K562 (cell line): ENCODE measurements around the gene VPS13C. TPM values are rescaled to one million over a fixed set of nuclear protein-coding genes. Genes with fewer than 3 reads are reported as not detected.
A peak's percentile ranks its signal among the peaks of the same experiment; 100 is the strongest.

Experiments
- ATAC-seq: fragments of 200-7000 bp; cut with Tn5 transposase; 3 replicates; pipeline ENCODE4 v1.9.1; 2020; ENCODE audit warnings: moderate library complexity
- BruUV-seq: library from RNA; stranded (reverse); fragments of 400-500 nt; replicated peaks from 2 replicates; lab custom pipeline; 2021; lab: Mats Ljungman, UMichigan
- CTCF ChIA-PET: fragments of 300-600 bp; formaldehyde crosslinking; extraction: SDS; loops from one replicate; lab custom pipeline; 2021; ENCODE audit warnings: low intra/inter-chr PET ratio; lab: Yijun Ruan, JAX
- POLR2A ChIA-PET: fragments of 300-600, 350-650 bp; sonication (Branson Sonifier 250); formaldehyde crosslinking; extraction: SDS; loops from one replicate; lab custom pipeline; 2021; ENCODE audit warnings: antibody characterized with exemption, inconsistent platforms; lab: Yijun Ruan, JAX
- DNase-seq, 4 experiments: peaks; one replicate each; pipeline versions ENCODE4 v3.0.0 to v3.0.0-alpha.2; 2011 to 2018; ENCODE audit warnings: low spot score in 3 of 4, mixed read lengths in 3 of 4; ENCODE audit errors: extremely low read depth in 1 of 4
- FAIRE-seq: peaks from 2 replicates; lab custom pipeline; 2011; peaks lifted over from hg19 to GRCh38; lab: Jason Lieb, UNC
- H2AFZ ChIP-seq: 2 replicates; pipeline ENCODE4 v1.6.0; 2011; ENCODE audit warnings: low read depth, low read length, control low read depth, inconsistent platforms
- H3K27ac ChIP-seq: fragments of 200-600 bp; 3 replicates; pipeline ENCODE4 v1.8.0; 2011; ENCODE audit warnings: low read depth, mild to moderate bottlenecking, control low read depth, inconsistent platforms, low read length, moderate library complexity, mixed read lengths; ENCODE audit errors: extremely low read depth
- H3K27me3 ChIP-seq, 2 experiments: fragments of 300-600 bp in 1 of 2; 2 replicates in 1 of 2; 3 replicates in 1 of 2; pipeline versions ENCODE4 v1.6.0 to v1.8.0; 2011; ENCODE audit warnings: inconsistent platforms in 2 of 2, low read length in 2 of 2, mild to moderate bottlenecking in 1 of 2, mixed read lengths in 1 of 2, moderate library complexity in 1 of 2; ENCODE audit not compliant: control insufficient read depth in 2 of 2, insufficient read depth in 2 of 2
- H3K36me3 ChIP-seq: fragments of 300-600 bp; 3 replicates; pipeline ENCODE4 v1.8.0; 2011; ENCODE audit warnings: mild to moderate bottlenecking, low read length, inconsistent platforms; ENCODE audit not compliant: control insufficient read depth, insufficient read depth
- H3K4me1 ChIP-seq, 2 experiments: fragments of 200-600 bp in 1 of 2; replicated peaks in 1 of 2; 2 replicates in 1 of 2; 3 replicates in 1 of 2; pipeline versions ENCODE4 v1.5.1 to v1.8.0; 2011; ENCODE audit warnings: inconsistent platforms in 2 of 2, low read length in 2 of 2, mild to moderate bottlenecking in 1 of 2, mixed read lengths in 1 of 2, moderate library complexity in 1 of 2; ENCODE audit not compliant: control insufficient read depth in 2 of 2, insufficient read depth in 2 of 2
- H3K4me2 ChIP-seq: 2 replicates; pipeline ENCODE4 v1.6.1; 2011; ENCODE audit warnings: low read length, control low read depth, inconsistent platforms, mixed read lengths; ENCODE audit not compliant: insufficient read depth
- H3K4me3 ChIP-seq: fragments of 200-600 bp; sonication (generic), shearing (Covaris generic); 2 replicates; pipeline ENCODE4 v1.5.1; 2016; ENCODE audit warnings: control low read depth, inconsistent platforms
- H3K79me2 ChIP-seq: fragments of 200-600 bp; 3 replicates; pipeline ENCODE4 v1.8.0; 2011; ENCODE audit warnings: low read length, inconsistent platforms; ENCODE audit not compliant: control insufficient read depth, insufficient read depth
- H3K9ac ChIP-seq, 2 experiments: 2 replicates each; pipeline versions ENCODE4 v1.6.0 to v1.6.1; 2011; ENCODE audit warnings: low read depth in 2 of 2, low read length in 2 of 2, control low read depth in 1 of 2, inconsistent platforms in 1 of 2, mild to moderate bottlenecking in 1 of 2, mixed read lengths in 1 of 2; ENCODE audit not compliant: insufficient read depth in 1 of 2
- H3K9me1 ChIP-seq: one replicate; pipeline ENCODE4 v1.6.0; 2011; ENCODE audit warnings: inconsistent platforms, mild to moderate bottlenecking, low read length, moderate library complexity; ENCODE audit not compliant: control insufficient read depth, insufficient read depth
- H3K9me3 ChIP-seq: replicated peaks from 2 replicates; pipeline ENCODE4 v1.5.1; 2011; ENCODE audit warnings: low read depth, low read length, inconsistent platforms; ENCODE audit not compliant: control insufficient read depth, insufficient read depth
- H4K20me1 ChIP-seq: replicated peaks from 2 replicates; pipeline ENCODE4 v1.6.1; 2011; ENCODE audit warnings: low read length, inconsistent platforms, mixed read lengths; ENCODE audit not compliant: control insufficient read depth, insufficient read depth
- CHD2 ChIP-seq: IDR thresholded peaks from 2 replicates; pipeline ENCODE4 v1.6.1; 2011; ENCODE audit warnings: low read depth, low read length
- EGR1 ChIP-seq: fragments of 450-650 bp; conservative IDR thresholded peaks from 2 replicates; pipeline ENCODE4 v1.6.1; 2017; ENCODE audit warnings: mild to moderate bottlenecking
- FOXK2 ChIP-seq, 2 experiments: fragments of 450-650 bp; IDR thresholded peaks in 1 of 2; conservative IDR thresholded peaks in 1 of 2; 2 replicates each; pipeline ENCODE4 v1.6.1; 2016; ENCODE audit warnings: low read depth in 2 of 2, mild to moderate bottlenecking in 1 of 2
- HMG20A ChIP-seq: fragments of 450-650 bp; formaldehyde crosslinking; conservative IDR thresholded peaks from 2 replicates; pipeline ENCODE4 v1.4.0; 2020; ENCODE audit warnings: mild to moderate bottlenecking, mixed read lengths
- NFATC3 ChIP-seq: fragments of 450-650 bp; IDR thresholded peaks from 2 replicates; pipeline ENCODE4 v1.6.1; 2017; ENCODE audit warnings: mild to moderate bottlenecking
- PKNOX1 ChIP-seq: fragments of 450-650 bp; IDR thresholded peaks from 2 replicates; pipeline ENCODE4 v1.6.1; 2016
- RAD21 ChIP-seq, 2 experiments: fragments of 250-450 bp in 1 of 2; fragments of 450-650 bp in 1 of 2; sonication (Bioruptor Pico) in 1 of 2; formaldehyde crosslinking in 1 of 2; IDR thresholded peaks in 1 of 2; conservative IDR thresholded peaks in 1 of 2; 2 replicates each; pipeline versions ENCODE4 v1.4.0 to v1.8.0; 2020 to 2022; ENCODE audit warnings: mild to moderate bottlenecking in 2 of 2, moderate library complexity in 1 of 2
- RFX5 ChIP-seq: IDR thresholded peaks from 2 replicates; pipeline ENCODE4 v1.6.1; 2011; ENCODE audit warnings: low read depth, mild to moderate bottlenecking, improper control_type of control experiment, low read length
- SIX5 ChIP-seq, 2 experiments: IDR thresholded peaks; 2 replicates each; pipeline ENCODE4 v1.6.1; 2011; ENCODE audit warnings: low read length in 2 of 2, borderline replicate concordance in 1 of 2, low read depth in 1 of 2, mild to moderate bottlenecking in 1 of 2, moderate library complexity in 1 of 2; ENCODE audit not compliant: insufficient read depth in 1 of 2
- SMC3 ChIP-seq: conservative IDR thresholded peaks from 2 replicates; pipeline ENCODE4 v1.6.1; 2011; ENCODE audit warnings: low read depth, low read length, improper control_type of control experiment; ENCODE audit not compliant: insufficient read depth
- SNAPC5 ChIP-seq: fragments of 250-450 bp; sonication (Bioruptor Pico); IDR thresholded peaks from 2 replicates; pipeline ENCODE4 v1.8.0; 2021; ENCODE audit warnings: moderate library complexity, mild to moderate bottlenecking, inconsistent platforms
- SPI1 ChIP-seq: IDR thresholded peaks from 2 replicates; pipeline ENCODE4 v1.6.1; 2011; ENCODE audit warnings: low read depth, low read length, control low read depth, borderline replicate concordance
- STAT6 ChIP-seq: sonication (generic); formaldehyde crosslinking; IDR thresholded peaks from 2 replicates; pipeline ENCODE4 v1.8.1; 2023; ENCODE audit warnings: mild to moderate bottlenecking, missing genetic modification reagents
- TEAD2 ChIP-seq: fragments of 450-650 bp; IDR thresholded peaks from 2 replicates; pipeline ENCODE4 v1.6.1; 2016; ENCODE audit warnings: missing genetic modification characterization, control low read depth, missing compliant biosample characterization
- YBX1 ChIP-seq: fragments of 450-650 bp; IDR thresholded peaks from 2 replicates; pipeline ENCODE4 v1.7.1; 2016; ENCODE audit warnings: mild to moderate bottlenecking
- WGBS: fragments of 100-300 bp; shearing (Covaris generic); methylation state at CpG from one replicate; pipeline ENCODE4 v1.1.6; 2016; ENCODE audit warnings: low coverage, mixed read lengths; ENCODE audit not compliant: insufficient coverage; ENCODE audit errors: missing lambda C conversion rate; 5-methylcytosine and 5-hydroxymethylcytosine counted together
- in situ Hi-C: fragments of 300-500 bp; cut with MboI; formaldehyde crosslinking; loops from 4 replicates; pipeline ENCODE4 v1.15.0; 2018; ENCODE audit warnings: inconsistent platforms, mixed read lengths
- intact Hi-C: fragments of 100-400 bp; cut with micrococcal nuclease; formaldehyde crosslinking; loops from 2 replicates; pipeline ENCODE4 v1.14.2; 2022
- polyA plus RNA-seq, 8 experiments: library from polyadenylated mRNA; depleted of rRNA in 4 of 8; stranded (reverse) in 5 of 8; unstranded in 3 of 8; fragments of >200 nt; fragmentation: Nextera tagmentation in 2 of 8; fragmentation: Illumina TruSeq in 1 of 8; extraction: Ambion mirVana in 2 of 8; extraction: Trizol in 1 of 8; gene quantifications; 2 replicates each; pipeline versions ENCODE4 v1.2.1 to v1.2.3, GENCODE V29; 2011 to 2014; ENCODE audit warnings: inconsistent platforms in 1 of 8, missing spikeins in 1 of 8
- total RNA-seq, 7 experiments: library from RNA; depleted of rRNA in 6 of 7; stranded (reverse); fragments of >200 nt in 6 of 7; fragmentation: Illumina TruSeq in 2 of 7; extraction: Trizol in 2 of 7; gene quantifications; 2 replicates each; pipeline versions ENCODE4 v1.2.1 to v1.2.3, GENCODE V29; 2011 to 2021; ENCODE audit warnings: low replicate concordance in 1 of 7

The VPS13C gene
- total and polyA plus RNA-seq, 9 of the 15 experiments (the other 6 are each of a cell fraction or from before 2014, with no cell fraction given), result 5.2 to 32.3 (median 15.7) TPM

- TF ChIP-seq CHD2, result no peak
- TF ChIP-seq SIX5 (IDR thresholded peaks at IDR 0.05; ENCODE audit: borderline replicate concordance in 1 of 2, insufficient read depth in 1 of 2, low read depth in 1 of 2, low read length in 2 of 2), result no peak
Measured at GRCh38 chr15:61879219-61879618, 181.0 kb downstream of the VPS13C start (continued).

- Histone ChIP-seq H3K4me3 (no peak overlapping the region), H3K79me2 (no peaks in the 10 kb centered on the region), H2AFZ (no peak overlapping the region), H3K27ac (no peak overlapping the region), H4K20me1 (no peaks in the 10 kb centered on the region), H3K27me3 (no peaks in the 10 kb centered on the region), H3K9me3 (no peaks in the 10 kb centered on the region), H3K9ac (no peak overlapping the region), H3K4me2 (no peak overlapping the region), H3K9me1 (no peaks in the 10 kb centered on the region), H3K36me3 (peaks cover 31% of the 10 kb centered on the region; the same call in 2 of the 3 replicates), H3K4me1 (no peaks in the 10 kb centered on the region)
- POLR2A ChIA-PET, result interaction anchor here (1.2 kb wide), 1 partner anchor 188 kb away, joined by 4 read pairs; the partner anchor contains the start of gene VPS13C
- in situ Hi-C loops (loop anchor here (10.0 kb wide), 1 partner anchor 193 kb away; the partner anchor contains the start of genes C2CD4A and VPS13C), intact Hi-C loops (loop anchor here (1.0 to 5.0 kb wide), 2 partner anchors 199 to 380 kb away; no protein-coding TSS in a partner anchor)
- WGBS, result 100% methylated on average over 1 of the region's 1 CpG
- DNase-seq (peak; percentile 9 to 15 (median 12)), FAIRE-seq (no peak), ATAC-seq (peak; percentile 72)
- CTCF ChIA-PET, result interaction anchor here (0.6 to 2.1 kb wide), 5 partner anchors 196 to 435 kb away, joined by 3 to 10 read pairs (median 4); no protein-coding TSS in a partner anchor
- no TSS peak for BruUV-seq
- TF ChIP-seq NFATC3 (no peak), RFX5 (no peak), FOXK2 (conservative IDR thresholded peaks at IDR 0.05 in 1 of 2, IDR thresholded peaks at IDR 0.05 in 1 of 2; ENCODE audit: low read depth in 2 of 2) (peak; percentile 42 to 56; a peak in 2 of 4 replicates), SMC3 (0 out of 2 replicates have a peak, but pooled peaks have one; percentile 16), STAT6 (CRISPR knock-in tag) (no peak), RAD21 (CRISPR knock-in tag; conservative IDR thresholded peaks at IDR 0.05 in 1 of 2, IDR thresholded peaks at IDR 0.05 in 1 of 2) (peak; percentile 50 to 71), HMG20A (CRISPR knock-in tag) (no peak), EGR1 (no peak), SPI1 (no peak), YBX1 (no peak), SNAPC5 (CRISPR knock-in tag) (no peak), TEAD2 (tag) (no peak), PKNOX1 (peak; percentile 41; the same call in 1 of the 2 replicates)
Measured at GRCh38 chr15:61871926-61872522, 188.2 kb downstream of the VPS13C start.
